K562 (cell line): ENCODE results near the gene TMEFF2. TPM values are rescaled to one million over a fixed set of nuclear protein-coding genes. Genes with fewer than 3 reads are reported as not detected.
"Not testable (repeated sequence)": the region's sequence is repeated elsewhere in the genome, so short reads cannot be mapped to it uniquely, and the experiment has no call there.

Experiments used
- ATAC-seq: fragments of 200-7000 bp; cut with Tn5 transposase; 3 replicates; pipeline ENCODE4 v1.9.1; 2020; ENCODE audit warnings: moderate library complexity
- BruUV-seq: library from RNA; stranded (reverse); fragments of 400-500 nt; replicated peaks from 2 replicates; lab custom pipeline; 2021; lab: Mats Ljungman, UMichigan
- CTCF ChIA-PET: fragments of 300-600 bp; formaldehyde crosslinking; extraction: SDS; loops from one replicate; lab custom pipeline; 2021; ENCODE audit warnings: low intra/inter-chr PET ratio; lab: Yijun Ruan, JAX
- POLR2A ChIA-PET: fragments of 300-600, 350-650 bp; sonication (Branson Sonifier 250); formaldehyde crosslinking; extraction: SDS; loops from one replicate; lab custom pipeline; 2021; ENCODE audit warnings: antibody characterized with exemption, inconsistent platforms; lab: Yijun Ruan, JAX
- DNase-seq, 4 experiments: peaks; one replicate each; pipeline versions ENCODE4 v3.0.0 to v3.0.0-alpha.2; 2011 to 2018; ENCODE audit warnings: low spot score in 3 of 4, mixed read lengths in 3 of 4; ENCODE audit errors: extremely low read depth in 1 of 4
- FAIRE-seq: peaks from 2 replicates; lab custom pipeline; 2011; peaks lifted over from hg19 to GRCh38; lab: Jason Lieb, UNC
- H2AFZ ChIP-seq: 2 replicates; pipeline ENCODE4 v1.6.0; 2011; ENCODE audit warnings: low read depth, low read length, control low read depth, inconsistent platforms
- H3K27ac ChIP-seq: fragments of 200-600 bp; 3 replicates; pipeline ENCODE4 v1.8.0; 2011; ENCODE audit warnings: low read depth, mild to moderate bottlenecking, control low read depth, inconsistent platforms, low read length, moderate library complexity, mixed read lengths; ENCODE audit errors: extremely low read depth
- H3K27me3 ChIP-seq, 2 experiments: fragments of 300-600 bp in 1 of 2; 2 replicates in 1 of 2; 3 replicates in 1 of 2; pipeline versions ENCODE4 v1.6.0 to v1.8.0; 2011; ENCODE audit warnings: inconsistent platforms in 2 of 2, low read length in 2 of 2, mild to moderate bottlenecking in 1 of 2, mixed read lengths in 1 of 2, moderate library complexity in 1 of 2; ENCODE audit not compliant: control insufficient read depth in 2 of 2, insufficient read depth in 2 of 2
- H3K36me3 ChIP-seq: fragments of 300-600 bp; 3 replicates; pipeline ENCODE4 v1.8.0; 2011; ENCODE audit warnings: mild to moderate bottlenecking, low read length, inconsistent platforms; ENCODE audit not compliant: control insufficient read depth, insufficient read depth
- H3K4me1 ChIP-seq, 2 experiments: fragments of 200-600 bp in 1 of 2; replicated peaks in 1 of 2; 2 replicates in 1 of 2; 3 replicates in 1 of 2; pipeline versions ENCODE4 v1.5.1 to v1.8.0; 2011; ENCODE audit warnings: inconsistent platforms in 2 of 2, low read length in 2 of 2, mild to moderate bottlenecking in 1 of 2, mixed read lengths in 1 of 2, moderate library complexity in 1 of 2; ENCODE audit not compliant: control insufficient read depth in 2 of 2, insufficient read depth in 2 of 2
- H3K4me2 ChIP-seq: 2 replicates; pipeline ENCODE4 v1.6.1; 2011; ENCODE audit warnings: low read length, control low read depth, inconsistent platforms, mixed read lengths; ENCODE audit not compliant: insufficient read depth
- H3K4me3 ChIP-seq: fragments of 200-600 bp; sonication (generic), shearing (Covaris generic); 2 replicates; pipeline ENCODE4 v1.5.1; 2016; ENCODE audit warnings: control low read depth, inconsistent platforms
- H3K79me2 ChIP-seq: fragments of 200-600 bp; 3 replicates; pipeline ENCODE4 v1.8.0; 2011; ENCODE audit warnings: low read length, inconsistent platforms; ENCODE audit not compliant: control insufficient read depth, insufficient read depth
- H3K9ac ChIP-seq, 2 experiments: 2 replicates each; pipeline versions ENCODE4 v1.6.0 to v1.6.1; 2011; ENCODE audit warnings: low read depth in 2 of 2, low read length in 2 of 2, control low read depth in 1 of 2, inconsistent platforms in 1 of 2, mild to moderate bottlenecking in 1 of 2, mixed read lengths in 1 of 2; ENCODE audit not compliant: insufficient read depth in 1 of 2
- H3K9me1 ChIP-seq: one replicate; pipeline ENCODE4 v1.6.0; 2011; ENCODE audit warnings: inconsistent platforms, mild to moderate bottlenecking, low read length, moderate library complexity; ENCODE audit not compliant: control insufficient read depth, insufficient read depth
- H3K9me3 ChIP-seq: replicated peaks from 2 replicates; pipeline ENCODE4 v1.5.1; 2011; ENCODE audit warnings: low read depth, low read length, inconsistent platforms; ENCODE audit not compliant: control insufficient read depth, insufficient read depth
- H4K20me1 ChIP-seq: replicated peaks from 2 replicates; pipeline ENCODE4 v1.6.1; 2011; ENCODE audit warnings: low read length, inconsistent platforms, mixed read lengths; ENCODE audit not compliant: control insufficient read depth, insufficient read depth
- CBFA2T3 ChIP-seq: fragments of 450-650 bp; IDR thresholded peaks from 2 replicates; pipeline ENCODE4 v1.6.1; 2017
- ELF4 ChIP-seq: fragments of 450-650 bp; formaldehyde crosslinking; IDR thresholded peaks from 2 replicates; pipeline ENCODE4 v1.4.0; 2022; ENCODE audit warnings: missing genetic modification characterization
- HOXB6 ChIP-seq: fragments of 250-450 bp; sonication (Bioruptor Pico); IDR thresholded peaks from 2 replicates; pipeline ENCODE4 v1.5.1; 2022; ENCODE audit warnings: mild to moderate bottlenecking, borderline replicate concordance
- RBFOX2 ChIP-seq: fragments of 200-400 bp; formaldehyde crosslinking; IDR thresholded peaks from 2 replicates; pipeline ENCODE4 v1.6.1; 2017; ENCODE audit warnings: low read depth, mild to moderate bottlenecking, low read length, moderate library complexity
- SETDB1 ChIP-seq: IDR thresholded peaks from one replicate; pipeline ENCODE4 v1.6.1; 2012; ENCODE audit warnings: low read length, control low read depth, inconsistent platforms
- SREBF2 ChIP-seq: sonication (generic); formaldehyde crosslinking; IDR thresholded peaks from 2 replicates; pipeline ENCODE4 v1.4.0; 2020; ENCODE audit warnings: mild to moderate bottlenecking, missing genetic modification reagents
- TGIF2 ChIP-seq: sonication (generic); formaldehyde crosslinking; IDR thresholded peaks from 2 replicates; pipeline ENCODE4 v1.8.1; 2022; ENCODE audit warnings: mild to moderate bottlenecking, missing genetic modification reagents, moderate library complexity
- YY1 ChIP-seq, 3 experiments: IDR thresholded peaks; 2 replicates each; pipeline ENCODE4 v1.6.1; 2011; ENCODE audit warnings: low read length in 2 of 3, mild to moderate bottlenecking in 2 of 3, moderate library complexity in 2 of 3, borderline replicate concordance in 1 of 3, control low read depth in 1 of 3, low read depth in 1 of 3; ENCODE audit not compliant: insufficient read depth in 3 of 3, insufficient replicate concordance in 2 of 3, control insufficient read depth in 1 of 3, insufficient read length in 1 of 3; ENCODE audit errors: extremely low read depth in 1 of 3
- ZNF830 ChIP-seq: fragments of 250-450 bp; sonication (Bioruptor Pico); IDR thresholded peaks from 2 replicates; pipeline ENCODE4 v1.5.0; 2021; ENCODE audit warnings: mild to moderate bottlenecking
- WGBS: fragments of 100-300 bp; shearing (Covaris generic); methylation state at CpG from one replicate; pipeline ENCODE4 v1.1.6; 2016; ENCODE audit warnings: low coverage, mixed read lengths; ENCODE audit not compliant: insufficient coverage; ENCODE audit errors: missing lambda C conversion rate; 5-methylcytosine and 5-hydroxymethylcytosine counted together
- in situ Hi-C: fragments of 300-500 bp; cut with MboI; formaldehyde crosslinking; loops from 4 replicates; pipeline ENCODE4 v1.15.0; 2018; ENCODE audit warnings: inconsistent platforms, mixed read lengths
- intact Hi-C: fragments of 100-400 bp; cut with micrococcal nuclease; formaldehyde crosslinking; loops from 2 replicates; pipeline ENCODE4 v1.14.2; 2022
- polyA plus RNA-seq, 8 experiments: library from polyadenylated mRNA; depleted of rRNA in 4 of 8; stranded (reverse) in 5 of 8; unstranded in 3 of 8; fragments of >200 nt; fragmentation: Nextera tagmentation in 2 of 8; fragmentation: Illumina TruSeq in 1 of 8; extraction: Ambion mirVana in 2 of 8; extraction: Trizol in 1 of 8; gene quantifications; 2 replicates each; pipeline versions ENCODE4 v1.2.1 to v1.2.3, GENCODE V29; 2011 to 2014; ENCODE audit warnings: inconsistent platforms in 1 of 8, missing spikeins in 1 of 8
- total RNA-seq, 7 experiments: library from RNA; depleted of rRNA in 6 of 7; stranded (reverse); fragments of >200 nt in 6 of 7; fragmentation: Illumina TruSeq in 2 of 7; extraction: Trizol in 2 of 7; gene quantifications; 2 replicates each; pipeline versions ENCODE4 v1.2.1 to v1.2.3, GENCODE V29; 2011 to 2021; ENCODE audit warnings: low replicate concordance in 1 of 7

The TMEFF2 gene
- total and polyA plus RNA-seq, 9 of the 15 experiments (the other 6 are each of a cell fraction or from before 2014, with no cell fraction given) = 1.4 TPM; not detected in 8

DNA sequence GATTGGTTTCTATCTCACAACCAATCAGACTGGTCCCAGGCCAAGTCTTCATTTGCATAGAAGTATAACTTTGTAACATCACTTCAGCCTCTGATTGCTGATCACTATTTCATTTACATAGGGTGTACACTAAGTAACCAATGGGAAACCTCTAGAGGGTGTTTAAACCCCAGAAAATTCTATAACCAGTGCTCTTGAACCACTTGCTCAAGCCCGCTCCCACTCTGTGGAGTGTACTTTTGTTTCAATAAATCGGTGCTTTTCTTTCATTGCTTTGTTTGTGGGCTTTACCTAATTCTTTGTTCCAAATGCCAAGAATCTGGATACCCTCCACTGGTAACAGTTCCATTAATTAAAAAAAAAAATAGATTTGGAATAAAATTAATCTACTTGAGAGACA lies 77.0 kb downstream of the TMEFF2 start:
- H2AFZ ChIP-seq = no peak overlapping the region
- WGBS = 4% methylated on average over 2 of the region's 2 CpGs
- ChIA-PET POLR2A (no interaction called here), CTCF (no interaction called here)
- no peaks in the 10 kb centered on the region for H4K20me1 ChIP-seq
- intact Hi-C loops = no loop called here
- no peaks in the 10 kb centered on the region for H3K4me1 ChIP-seq
- H3K27ac ChIP-seq = no peak overlapping the region
- no peak for DNase-seq
- in situ Hi-C loops = no loop called here
- H3K9me1 ChIP-seq = no peaks in the 10 kb centered on the region
- no peak overlapping the region for H3K4me3 ChIP-seq
- H3K36me3 ChIP-seq = no peaks in the 10 kb centered on the region
- BruUV-seq = no TSS peak
- no peaks in the 10 kb centered on the region for H3K27me3 ChIP-seq
- H3K9ac ChIP-seq = no peak overlapping the region
- no peak for ATAC-seq
- TF ChIP-seq SREBF2 (CRISPR knock-in tag) (no peak), TGIF2 (no peak), CBFA2T3 (no peak), ZNF830 (no peak), RBFOX2 (no peak), SETDB1 (no peak), ELF4 (CRISPR knock-in tag) (no peak), YY1 (IDR thresholded peaks at IDR 0.05; ENCODE audit: borderline replicate concordance in 1 of 3, control insufficient read depth in 1 of 3, extremely low read depth in 1 of 3, insufficient read depth in 3 of 3, insufficient read length in 1 of 3, insufficient replicate concordance in 2 of 3, low read depth in 1 of 3, low read length in 2 of 3) (no peak), HOXB6 (CRISPR knock-in tag) (no peak)
- TF ChIP-seq, all 486 proteins: peak for 0
- FAIRE-seq = no peak
- H3K79me2 ChIP-seq = no peaks in the 10 kb centered on the region
- no peak overlapping the region for H3K4me2 ChIP-seq
- H3K9me3 ChIP-seq = no peaks in the 10 kb centered on the region

DNA sequence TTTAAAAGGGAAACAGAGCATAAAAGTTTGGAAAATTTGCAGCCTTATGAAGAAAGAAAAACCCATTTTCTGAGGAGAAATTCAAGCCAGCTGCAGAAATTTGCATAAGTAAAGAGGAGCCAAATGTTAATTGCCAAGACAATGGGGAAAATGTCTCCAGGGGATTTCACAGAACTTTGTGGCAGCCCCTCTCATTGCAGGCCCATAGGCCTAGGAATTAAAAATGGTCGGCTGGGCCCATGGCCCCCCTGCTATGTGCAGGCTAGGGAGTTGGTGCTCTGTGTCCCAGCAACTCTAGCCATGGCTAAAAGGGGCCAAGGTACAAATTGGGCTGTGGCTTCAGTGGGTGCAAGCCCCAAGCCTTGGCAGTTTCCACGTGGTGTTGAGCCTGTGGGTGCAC lies 83.2 kb downstream of the TMEFF2 start:
- H3K4me1 ChIP-seq, BruUV-seq, H3K9me1 ChIP-seq, FAIRE-seq, in situ Hi-C loops, H3K27ac ChIP-seq, H4K20me1 ChIP-seq, H3K36me3 ChIP-seq, CTCF ChIA-PET, H3K4me3 ChIP-seq, H3K27me3 ChIP-seq, H3K4me2 ChIP-seq, H3K79me2 ChIP-seq, intact Hi-C loops, H3K9me3 ChIP-seq, DNase-seq, ATAC-seq, POLR2A ChIA-PET, H2AFZ ChIP-seq, H3K9ac ChIP-seq: not testable (repeated sequence)
- WGBS = 5% methylated on average over 2 of the region's 2 CpGs
